Measurements from ENCODE around the gene GLRA1.

DNA sequence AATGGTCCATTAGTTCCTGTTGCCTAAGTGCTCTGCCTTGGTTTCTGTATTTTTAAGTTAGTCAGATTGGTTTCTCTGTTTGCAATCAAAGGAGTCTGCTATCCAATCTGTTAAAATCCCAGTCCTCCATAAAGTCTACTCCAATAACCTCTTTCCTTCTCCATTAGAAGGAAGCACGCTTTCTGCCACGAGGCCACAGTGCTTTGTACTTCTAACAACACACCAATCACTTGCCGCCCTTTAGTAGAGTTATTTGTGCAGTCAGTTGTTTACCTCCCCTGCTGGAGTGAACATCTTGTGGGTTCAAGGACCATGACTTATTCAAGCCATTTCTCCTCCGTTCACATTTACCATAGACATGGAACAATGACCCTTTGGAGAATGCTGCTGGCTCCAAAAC is 69.0 kb downstream of the GLRA1 start:
- TF ChIP-seq POLR2A (IDR thresholded peaks at IDR 0.05): no peak
- TF ChIP-seq, protein P1, sequence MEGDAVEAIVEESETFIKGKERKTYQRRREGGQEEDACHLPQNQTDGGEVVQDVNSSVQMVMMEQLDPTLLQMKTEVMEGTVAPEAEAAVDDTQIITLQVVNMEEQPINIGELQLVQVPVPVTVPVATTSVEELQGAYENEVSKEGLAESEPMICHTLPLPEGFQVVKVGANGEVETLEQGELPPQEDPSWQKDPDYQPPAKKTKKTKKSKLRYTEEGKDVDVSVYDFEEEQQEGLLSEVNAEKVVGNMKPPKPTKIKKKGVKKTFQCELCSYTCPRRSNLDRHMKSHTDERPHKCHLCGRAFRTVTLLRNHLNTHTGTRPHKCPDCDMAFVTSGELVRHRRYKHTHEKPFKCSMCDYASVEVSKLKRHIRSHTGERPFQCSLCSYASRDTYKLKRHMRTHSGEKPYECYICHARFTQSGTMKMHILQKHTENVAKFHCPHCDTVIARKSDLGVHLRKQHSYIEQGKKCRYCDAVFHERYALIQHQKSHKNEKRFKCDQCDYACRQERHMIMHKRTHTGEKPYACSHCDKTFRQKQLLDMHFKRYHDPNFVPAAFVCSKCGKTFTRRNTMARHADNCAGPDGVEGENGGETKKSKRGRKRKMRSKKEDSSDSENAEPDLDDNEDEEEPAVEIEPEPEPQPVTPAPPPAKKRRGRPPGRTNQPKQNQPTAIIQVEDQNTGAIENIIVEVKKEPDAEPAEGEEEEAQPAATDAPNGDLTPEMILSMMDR (IDR thresholded peaks at IDR 0.05): no peak

Measured in prostate gland (tissue), 2 donors.